DND-41 (cell line): Measurements from ENCODE around the gene GAL.

ENCODE experiments used
- CTCF ChIP-seq: IDR thresholded peaks from 2 replicates; pipeline ENCODE4 v1.5.1; 2012; ENCODE audit warnings: borderline replicate concordance, low read length, moderate library complexity, mild to moderate bottlenecking; ENCODE audit not compliant: poor library complexity, severe bottlenecking; ENCODE audit errors: extremely low read depth
- EZH2 ChIP-seq: IDR thresholded peaks from 3 replicates; pipeline ENCODE4 v1.6.1; 2012; ENCODE audit warnings: borderline replicate concordance, low read depth, mild to moderate bottlenecking, moderate library complexity, low read length, inconsistent platforms; ENCODE audit not compliant: severe bottlenecking

GRCh38 chr11:68683536-68684384, 584 bp upstream of the GAL start:
- TF ChIP-seq CTCF (no peak), EZH2 (no peak)
